Stimulated activated CD4-positive, alpha-beta T cell treated with anti-CD3 and anti-CD28 coated beads, Interleukin-1b, Interleukin-23, amount 100 ng/mL, for 1 hour (primary cell): Measurements from ENCODE around the gene TMEM198.

Experiments
- DNase-seq, 2 donors: peaks; one replicate each; pipeline ENCODE4 v3.0.0-alpha.2; 2020; ENCODE audit warnings: low read depth in 2 of 2

The TMEM198 gene

DNA sequence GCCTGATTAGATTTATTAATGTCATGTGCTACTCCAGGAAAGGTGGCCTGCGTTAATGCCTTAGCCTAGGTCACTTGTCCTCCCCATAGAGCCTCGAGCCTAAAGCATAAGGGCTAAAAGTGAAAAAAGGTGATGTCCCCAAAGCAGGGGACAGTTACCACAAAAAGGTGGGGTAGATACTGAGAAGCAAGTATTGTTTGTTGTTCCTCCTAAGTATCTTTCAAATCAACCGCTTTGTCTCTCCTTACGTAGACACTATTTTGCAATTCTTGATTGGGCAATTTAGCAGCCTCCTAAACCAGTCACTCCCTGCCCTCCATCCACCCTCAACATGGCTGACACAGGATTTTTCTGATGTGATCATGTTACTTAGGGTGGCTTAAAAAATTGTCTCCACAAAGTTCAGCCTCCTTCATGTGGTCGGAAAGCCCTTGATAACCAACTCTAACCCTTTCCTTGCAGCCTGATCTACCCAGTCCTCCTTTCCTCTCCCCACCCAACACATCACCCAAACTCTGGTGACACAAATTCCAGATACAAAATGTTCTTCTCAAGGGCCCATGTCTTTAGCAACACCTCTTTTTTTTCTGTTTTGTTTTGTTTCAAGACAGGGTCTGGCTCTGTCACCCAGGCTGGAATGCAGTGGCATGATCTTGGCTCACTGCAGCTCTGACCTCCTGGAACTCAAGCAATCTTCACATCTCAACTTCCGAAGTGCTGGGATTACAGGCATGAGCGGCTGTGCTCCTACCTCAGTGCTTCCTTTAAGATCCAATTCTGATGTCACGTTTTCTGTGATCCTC, 35.2 kb downstream of the TMEM198 start:
- DNase-seq = no peak

DNA sequence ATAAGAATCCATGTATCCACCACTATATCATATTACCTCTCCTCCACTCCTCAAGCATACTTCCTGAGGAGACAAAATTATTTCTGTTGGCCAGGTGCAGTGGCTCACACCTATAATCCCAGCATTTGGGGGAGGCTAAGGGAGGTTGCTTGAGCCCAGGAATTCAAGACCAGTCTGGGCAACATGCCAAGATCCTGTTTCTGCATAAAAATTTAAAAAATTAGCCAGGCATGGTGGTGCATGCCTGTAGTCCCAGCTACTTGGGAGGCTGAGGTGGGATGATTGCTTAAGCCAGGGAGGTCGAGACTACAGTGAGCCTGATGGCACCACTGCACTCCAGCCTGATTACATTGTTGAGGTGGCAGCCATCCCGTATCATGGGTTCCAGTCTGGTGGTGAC, 37.5 kb downstream of the TMEM198 start:
- no peak for DNase-seq

DNA sequence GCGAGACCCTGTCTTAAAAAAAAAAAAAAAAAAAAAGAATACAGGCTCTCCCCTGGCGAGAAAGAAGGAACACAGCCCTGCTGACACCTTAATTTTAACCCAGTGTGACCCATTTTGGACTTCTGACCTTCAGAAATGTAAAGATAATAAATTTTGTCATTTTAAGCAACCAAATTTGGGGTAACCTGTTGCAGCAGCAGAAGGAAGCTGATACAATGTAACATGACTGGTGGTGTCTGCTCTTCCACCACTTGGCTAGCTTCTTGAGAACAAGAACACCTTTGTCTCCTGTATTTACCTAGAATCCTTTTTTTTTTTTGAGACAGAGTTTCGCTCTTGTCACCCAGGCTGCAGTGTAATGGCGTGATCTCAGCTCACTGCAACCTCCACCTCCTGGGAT, 47.3 kb downstream of the TMEM198 start:
- no peak for DNase-seq

DNA sequence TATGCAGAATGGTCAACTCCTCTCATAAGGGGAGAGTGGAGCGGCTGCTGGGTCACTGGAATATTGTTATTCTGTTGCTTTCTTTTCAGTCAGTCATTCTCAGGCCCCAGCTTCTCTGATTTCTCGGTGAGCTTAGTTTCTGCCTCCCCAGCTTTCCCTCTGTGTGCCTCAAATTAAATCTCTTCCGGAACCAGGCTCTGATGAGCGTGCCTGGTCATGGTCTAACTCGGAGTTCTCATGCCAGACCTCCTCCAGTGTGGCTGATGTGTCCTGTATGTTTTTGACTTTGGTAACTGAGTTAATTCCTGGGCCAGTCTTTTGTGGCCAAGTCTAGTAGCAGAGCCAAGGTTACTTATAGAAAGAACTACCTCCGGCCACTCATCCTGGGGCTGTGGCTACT, 48.9 kb downstream of the TMEM198 start:
- no peak for DNase-seq

DNA sequence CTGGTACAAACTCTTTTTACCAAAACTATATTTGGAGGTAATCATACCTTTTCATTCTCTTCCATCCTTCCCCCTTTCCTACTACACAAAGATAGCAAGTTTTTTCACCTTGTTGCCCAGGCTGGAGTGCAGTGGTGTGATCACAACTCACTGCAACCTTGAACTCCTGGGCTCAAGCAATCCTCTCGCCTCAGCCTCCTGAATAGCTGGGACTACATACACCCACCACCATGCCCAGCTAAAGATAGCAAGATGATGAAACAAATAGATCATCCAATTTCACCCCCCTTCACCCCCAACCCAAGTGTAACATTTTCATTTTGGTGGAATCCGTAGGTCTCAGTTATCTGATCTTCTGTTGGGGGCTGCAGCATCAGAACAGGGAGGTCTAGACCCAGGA, 49.3 kb downstream of the TMEM198 start:
- no peak for DNase-seq

DNA sequence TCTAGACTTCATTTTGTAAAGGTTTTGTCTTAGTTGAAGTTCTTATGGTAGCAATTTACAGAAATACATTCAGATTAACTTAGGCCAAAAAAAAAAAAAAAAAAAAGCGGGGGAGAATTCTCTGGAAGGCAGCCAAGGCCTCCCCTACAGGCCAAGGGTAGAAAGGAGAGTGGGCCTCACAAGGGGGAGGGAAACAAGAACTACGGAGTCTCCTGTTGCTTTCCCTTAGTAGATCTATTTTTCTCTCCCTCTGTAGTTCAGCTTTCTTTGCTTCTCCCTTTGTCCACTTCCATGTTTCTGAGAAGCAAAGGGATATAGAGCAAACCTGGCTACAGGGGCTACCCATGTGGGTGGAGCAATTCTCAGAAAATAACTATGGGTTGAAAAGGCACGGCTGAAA, 51.4 kb downstream of the TMEM198 start:
- DNase-seq = no peak

DNA sequence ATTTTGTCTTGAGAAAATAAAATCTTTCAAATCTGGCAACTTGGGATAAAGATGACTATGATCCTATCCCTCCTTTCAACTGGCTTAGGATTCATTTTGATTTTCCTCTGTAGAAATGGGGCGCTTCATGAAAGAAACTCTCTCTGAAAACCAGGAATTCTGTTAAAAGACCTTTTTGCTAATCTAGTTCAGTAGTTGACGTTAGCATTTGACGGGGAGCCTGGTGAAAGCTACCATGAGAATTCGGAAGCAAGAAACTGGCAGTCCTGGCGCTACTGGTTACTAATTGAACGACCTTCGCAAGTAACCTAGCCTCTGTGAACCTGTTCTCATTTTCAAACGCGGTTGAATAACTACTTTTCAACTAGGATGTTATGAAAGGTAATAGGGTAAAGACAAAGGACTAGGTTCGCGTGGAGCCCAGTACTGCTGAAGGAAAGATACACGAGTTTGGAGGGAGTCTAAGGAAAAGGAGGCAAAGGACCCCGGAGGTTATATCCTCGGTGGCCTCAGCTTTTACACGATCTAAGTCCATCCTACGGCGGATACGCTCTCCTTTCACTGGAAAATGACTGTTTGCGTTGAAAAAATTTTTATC, 53.2 kb downstream of the TMEM198 start:
- DNase-seq = no peak

DNA sequence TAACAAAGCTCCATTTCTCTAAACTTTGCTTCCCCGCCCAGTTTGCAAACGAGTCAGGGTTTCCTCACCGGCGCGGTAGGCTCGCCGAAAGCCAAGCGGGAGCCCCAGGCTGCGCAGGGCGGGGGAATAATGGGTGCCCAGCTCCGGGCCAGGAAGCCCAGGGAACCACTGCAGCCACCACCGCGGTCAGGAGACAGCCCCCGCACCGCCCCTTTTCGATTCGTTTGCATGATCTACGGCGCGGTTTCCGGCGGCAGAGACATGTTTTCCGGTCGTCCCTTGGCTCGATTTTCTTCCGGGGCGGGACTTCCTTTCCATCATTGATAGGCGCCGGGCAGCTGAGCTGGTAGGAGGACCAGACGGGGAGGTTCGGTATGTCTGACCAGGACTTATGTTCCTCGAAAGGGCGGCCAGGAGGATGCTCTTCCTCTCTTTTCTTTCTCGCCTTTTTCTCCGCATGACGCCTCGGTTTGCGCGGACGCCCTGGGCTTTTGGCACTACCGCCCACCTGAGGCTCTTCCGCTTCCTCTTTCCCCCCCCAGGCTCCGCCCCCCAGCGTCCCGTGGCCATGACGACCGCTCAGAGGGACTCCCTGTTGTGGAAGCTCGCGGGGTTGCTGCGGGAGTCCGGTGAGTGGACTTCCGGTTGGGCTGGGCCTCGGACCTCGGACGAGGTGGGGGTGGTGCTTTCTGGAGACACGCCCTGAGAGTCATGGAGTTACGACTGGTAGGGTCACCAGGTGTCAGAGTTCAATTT, 53.9 kb downstream of the TMEM198 start, which contains the start of gene STK11IP:
TSS of gene STK11IP (plus strand) at position 306 of the 756 bp plus-strand sequence. CDS start at position 569, 263 bp downstream.
- DNase-seq = peak; percentile 66 to 85

DNA sequence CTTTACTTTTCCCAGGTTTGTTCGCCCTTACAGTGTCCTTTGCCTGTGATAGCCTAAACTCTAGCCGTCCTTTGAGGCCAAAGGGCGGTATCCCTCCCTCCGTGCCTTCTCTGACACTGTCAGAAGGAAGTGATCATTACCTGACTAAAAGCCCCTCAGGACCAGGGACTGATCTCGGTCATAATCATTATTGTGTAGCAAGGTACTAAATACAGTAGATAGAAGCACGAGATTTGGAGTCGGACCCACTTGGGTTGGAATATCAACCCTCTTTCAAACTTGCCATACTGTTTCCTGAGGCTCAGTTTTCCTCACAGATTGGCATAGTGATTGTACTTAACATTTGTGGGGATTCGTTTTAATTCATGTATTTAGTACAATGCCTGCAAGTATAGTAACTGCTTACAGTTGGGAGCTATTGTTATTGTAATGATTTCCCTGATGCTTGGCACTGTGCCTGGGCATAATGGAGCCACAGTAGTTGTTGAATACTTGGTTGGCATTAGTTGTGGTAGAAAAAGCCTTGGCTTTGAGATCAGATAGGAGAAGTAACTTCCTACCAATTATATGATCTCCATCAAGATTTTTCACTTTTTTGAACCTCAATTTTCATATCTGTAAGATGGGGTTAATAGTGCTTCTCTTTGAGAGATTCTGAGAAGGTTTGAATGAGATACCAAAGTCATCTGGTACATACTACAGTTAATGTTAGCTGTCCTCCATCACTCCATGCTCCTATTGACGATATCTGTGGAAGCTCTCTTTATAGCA, 54.7 kb downstream of the TMEM198 start:
- DNase-seq = no peak
